ENCODE data around the gene VRK1. TPM values are rescaled to one million over a fixed set of nuclear protein-coding genes. Genes with fewer than 3 reads are reported as not detected.

Gene VRK1
- total and polyA plus RNA-seq, 2 of the 4 experiments (the other 2 are of a cell fraction) = 14.2 to 19.9 TPM

DNA sequence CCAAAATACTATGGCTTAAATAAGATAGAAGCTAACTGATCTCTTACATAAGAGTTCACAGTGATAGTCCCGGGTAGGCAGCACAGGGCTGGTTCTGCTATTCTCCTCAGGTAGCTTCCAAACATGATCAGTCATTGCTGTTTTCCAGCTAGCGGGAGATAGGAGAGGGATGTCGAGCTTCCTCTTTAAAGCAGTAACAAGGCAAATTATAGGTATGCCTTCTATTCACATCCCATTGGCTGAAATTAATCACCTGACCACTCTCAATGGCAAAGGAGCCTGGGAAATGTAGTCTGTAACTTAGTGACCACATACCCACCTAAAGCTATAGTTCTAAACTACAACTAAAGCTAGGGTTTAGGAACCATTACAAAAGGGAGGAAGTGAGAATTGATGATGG lies 34.5 kb upstream of the VRK1 start:
- no peak overlapping the region for H3K23ac ChIP-seq (ENCODE audit: low read depth, low read length)
- H4K5ac ChIP-seq (ENCODE audit: low read depth, low read length) = no peak overlapping the region
- H3K4ac ChIP-seq (ENCODE audit: low read depth, low read length) = no peak overlapping the region
- H3K4me2 ChIP-seq (ENCODE audit: low read depth, low read length) = peak overlapping the region; percentile 94
- H3K36me3 ChIP-seq (ENCODE audit: control insufficient read depth, insufficient read depth, low read length) = no peaks in the 10 kb centered on the region
- no peak overlapping the region for H2AK5ac ChIP-seq (ENCODE audit: low read depth, low read length)
- no peak overlapping the region for H4K8ac ChIP-seq (ENCODE audit: low read depth in 2 of 2, low read length in 2 of 2)
- no peaks in the 10 kb centered on the region for H3K9me1 ChIP-seq (ENCODE audit: insufficient read depth, low read length)
- no peaks in the 10 kb centered on the region for H3K4me1 ChIP-seq (ENCODE audit: control insufficient read depth, insufficient read depth, low read length)
- WGBS, 2 experiments (ENCODE audit: extremely low coverage in 2 of 2, insufficient read length in 1 of 2) = no CpG with 5 or more reads among the region's 3 CpGs
- no peak overlapping the region for H3K56ac ChIP-seq (ENCODE audit: extremely low read depth, insufficient read depth, low read length)
- no peak overlapping the region for H3K14ac ChIP-seq (replicated peaks; ENCODE audit: low read depth, low read length)
- no peak overlapping the region for H3K4me3 ChIP-seq (ENCODE audit: insufficient read depth, low read depth, low read length)
- no peak overlapping the region for H2BK5ac ChIP-seq (ENCODE audit: low read depth, low read length, poor library complexity, severe bottlenecking)
- H3K79me1 ChIP-seq (ENCODE audit: low read depth in 1 of 2, low read length in 2 of 2) = no peaks in the 10 kb centered on the region
- H2BK15ac ChIP-seq (ENCODE audit: low read depth, low read length) = no peak overlapping the region
- H3K18ac ChIP-seq (ENCODE audit: low read depth, low read length) = no peak overlapping the region
- H2AK9ac ChIP-seq (replicated peaks; ENCODE audit: low read depth, low read length, poor library complexity) = no peak overlapping the region
- H2AFZ ChIP-seq (replicated peaks; ENCODE audit: low read length, poor library complexity) = peak overlapping the region; percentile 60
- no peaks in the 10 kb centered on the region for H4K20me1 ChIP-seq (ENCODE audit: insufficient read depth, low read length)
- H3K9me3 ChIP-seq (ENCODE audit: control insufficient read depth, insufficient read depth, low read length) = no peaks in the 10 kb centered on the region
- no peak overlapping the region for H3K27ac ChIP-seq (ENCODE audit: insufficient read depth, low read length)
- in situ Hi-C loops (cut with MboI; ENCODE audit: low sequenced_read_pairs) (no loop called here), intact Hi-C loops (cut with micrococcal nuclease) (no loop called here), dilution Hi-C loops (cut with HindIII; ENCODE audit: low sequenced_read_pairs, unreplicated experiment) (no loop called here)
- DNase-seq (peak; percentile 58), ATAC-seq (ENCODE audit: low read depth) (peak; percentile 80)
- no TSS peak for BruUV-seq (replicated peaks)
- no peak overlapping the region for H2BK120ac ChIP-seq (ENCODE audit: low read depth, low read length)
- ChIA-PET CTCF (no interaction called here), POLR2A (ENCODE audit: unreplicated experiment) (no interaction called here)
- peaks cover 3% of the 10 kb centered on the region; the same call in 1 of the 2 replicates for H3K27me3 ChIP-seq (ENCODE audit: control insufficient read depth, insufficient read depth, low read length)
- no peak for TF ChIP-seq FOS (IDR thresholded peaks at IDR 0.05; ENCODE audit: low read depth, low read length)
- TF ChIP-seq MAFK (IDR thresholded peaks at IDR 0.05; ENCODE audit: low read depth, low read length) = no peak
- no peak for TF ChIP-seq MAZ (IDR thresholded peaks at IDR 0.05; ENCODE audit: borderline replicate concordance, low read depth, low read length)
- TF ChIP-seq RAD21 (IDR thresholded peaks at IDR 0.05; ENCODE audit: low read length) = no peak
- TF ChIP-seq CHD1 (IDR thresholded peaks at IDR 0.05; ENCODE audit: low read depth, low read length) = no peak
- TF ChIP-seq, protein P1, sequence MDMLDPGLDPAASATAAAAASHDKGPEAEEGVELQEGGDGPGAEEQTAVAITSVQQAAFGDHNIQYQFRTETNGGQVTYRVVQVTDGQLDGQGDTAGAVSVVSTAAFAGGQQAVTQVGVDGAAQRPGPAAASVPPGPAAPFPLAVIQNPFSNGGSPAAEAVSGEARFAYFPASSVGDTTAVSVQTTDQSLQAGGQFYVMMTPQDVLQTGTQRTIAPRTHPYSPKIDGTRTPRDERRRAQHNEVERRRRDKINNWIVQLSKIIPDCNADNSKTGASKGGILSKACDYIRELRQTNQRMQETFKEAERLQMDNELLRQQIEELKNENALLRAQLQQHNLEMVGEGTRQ (IDR thresholded peaks at IDR 0.05; ENCODE audit: low read depth, low read length) = peak; percentile 84
- TF ChIP-seq BHLHE40 (IDR thresholded peaks at IDR 0.05; ENCODE audit: low read depth, low read length) = no peak
- no peak for TF ChIP-seq SMC3 (IDR thresholded peaks at IDR 0.05; ENCODE audit: low read depth, low read length)
- no peak for TF ChIP-seq RCOR1 (IDR thresholded peaks at IDR 0.05; ENCODE audit: insufficient replicate concordance, low read length)
- H2BK20ac ChIP-seq (ENCODE audit: low read depth, low read length) = no peak overlapping the region
- H3K9ac ChIP-seq (ENCODE audit: low read depth, low read length) = no peak overlapping the region
- no peak overlapping the region for H4K91ac ChIP-seq (ENCODE audit: insufficient read depth, low read depth, low read length)
